Measurements from ENCODE around the gene SFSWAP.
A peak's percentile ranks its signal among the peaks of the same experiment; 100 is the strongest.
"Not testable (repeated sequence)": the region's sequence is repeated elsewhere in the genome, so short reads cannot be mapped to it uniquely, and the experiment has no call there.

Gene SFSWAP

GRCh38 chr12:131680392-131681256 is 30.3 kb upstream of the SFSWAP start:
- not testable (repeated sequence) for H4K5ac ChIP-seq (ENCODE audit: low read length); H3K79me1 ChIP-seq (ENCODE audit: low read length); H3K27ac ChIP-seq (ENCODE audit: low read depth, low read length); H3K18ac ChIP-seq (ENCODE audit: low read length); H3K4ac ChIP-seq (ENCODE audit: low read depth, low read length); H4K8ac ChIP-seq (ENCODE audit: low read depth, low read length); H3K36me3 ChIP-seq (ENCODE audit: control insufficient read depth, insufficient read depth, low read length); H3K23ac ChIP-seq (ENCODE audit: low read length); H3K56ac ChIP-seq (ENCODE audit: low read length); H3K4me2 ChIP-seq (ENCODE audit: low read length); H3K79me2 ChIP-seq (ENCODE audit: control insufficient read depth, insufficient read depth, low read length); H2BK15ac ChIP-seq (replicated peaks; ENCODE audit: low read depth); H2BK5ac ChIP-seq (ENCODE audit: low read length); H2BK120ac ChIP-seq (ENCODE audit: low read depth, low read length); H3K9ac ChIP-seq (ENCODE audit: low read length); DNase-seq; H2AK5ac ChIP-seq (ENCODE audit: low read length); H3K27me3 ChIP-seq (ENCODE audit: insufficient read depth, low read length, poor library complexity); H3K4me1 ChIP-seq (ENCODE audit: control insufficient read depth, low read depth, low read length); H3K4me3 ChIP-seq (ENCODE audit: low read length)
- no CpG with 5 or more reads among the region's 18 CpGs for WGBS (ENCODE audit: extremely low coverage, insufficient coverage, low lambda C conversion rate)

- H3K4me1 ChIP-seq (ENCODE audit: control insufficient read depth, low read depth, low read length) = peaks cover 2% of the 10 kb centered on the region
- H4K8ac ChIP-seq (ENCODE audit: low read depth, low read length) = no peak overlapping the region
- H3K23ac ChIP-seq (ENCODE audit: low read length) = no peak overlapping the region
- no peak overlapping the region for H3K4ac ChIP-seq (ENCODE audit: low read depth, low read length)
- no peak overlapping the region for H2BK120ac ChIP-seq (ENCODE audit: low read depth, low read length)
- H3K79me1 ChIP-seq (ENCODE audit: low read length) = no peaks in the 10 kb centered on the region
- H3K4me2 ChIP-seq (ENCODE audit: low read length) = no peak overlapping the region
- no peaks in the 10 kb centered on the region for H3K36me3 ChIP-seq (ENCODE audit: control insufficient read depth, insufficient read depth, low read length)
- H3K79me2 ChIP-seq (ENCODE audit: control insufficient read depth, insufficient read depth, low read length) = no peaks in the 10 kb centered on the region
- H3K18ac ChIP-seq (ENCODE audit: low read length) = no peak overlapping the region
- no peak overlapping the region for H3K27ac ChIP-seq (ENCODE audit: low read depth, low read length)
- H2BK15ac ChIP-seq (replicated peaks; ENCODE audit: low read depth) = no peak overlapping the region
- no peaks in the 10 kb centered on the region for H3K27me3 ChIP-seq (ENCODE audit: insufficient read depth, low read length, poor library complexity)
- no peak overlapping the region for H4K5ac ChIP-seq (ENCODE audit: low read length)
- no peak overlapping the region for H2AK5ac ChIP-seq (ENCODE audit: low read length)
- no peak for DNase-seq
- H3K9ac ChIP-seq (ENCODE audit: low read length) = no peak overlapping the region
- WGBS (ENCODE audit: extremely low coverage, insufficient coverage, low lambda C conversion rate) = no CpG with 5 or more reads among the region's 5 CpGs
- H2BK5ac ChIP-seq (ENCODE audit: low read length) = no peak overlapping the region
- H3K4me3 ChIP-seq (ENCODE audit: low read length) = no peak overlapping the region
- no peak overlapping the region for H3K56ac ChIP-seq (ENCODE audit: low read length)
These were observed 29.7 kb upstream of the SFSWAP start for GRCh38 chr12:131681257-131681620.

GRCh38 chr12:131681746-131682509 is 29.0 kb upstream of the SFSWAP start:
- H3K4me2 ChIP-seq (ENCODE audit: low read length); H3K18ac ChIP-seq (ENCODE audit: low read length); H3K56ac ChIP-seq (ENCODE audit: low read length); H3K79me2 ChIP-seq (ENCODE audit: control insufficient read depth, insufficient read depth, low read length); H3K4me1 ChIP-seq (ENCODE audit: control insufficient read depth, low read depth, low read length); H3K27ac ChIP-seq (ENCODE audit: low read depth, low read length); H3K23ac ChIP-seq (ENCODE audit: low read length); H3K4ac ChIP-seq (ENCODE audit: low read depth, low read length); H3K79me1 ChIP-seq (ENCODE audit: low read length); H2BK15ac ChIP-seq (replicated peaks; ENCODE audit: low read depth); H4K8ac ChIP-seq (ENCODE audit: low read depth, low read length); H2BK120ac ChIP-seq (ENCODE audit: low read depth, low read length); H4K5ac ChIP-seq (ENCODE audit: low read length); H3K4me3 ChIP-seq (ENCODE audit: low read length); H2AK5ac ChIP-seq (ENCODE audit: low read length); H3K9ac ChIP-seq (ENCODE audit: low read length); H2BK5ac ChIP-seq (ENCODE audit: low read length); H3K36me3 ChIP-seq (ENCODE audit: control insufficient read depth, insufficient read depth, low read length); H3K27me3 ChIP-seq (ENCODE audit: insufficient read depth, low read length, poor library complexity): not testable (repeated sequence)
- no CpG with 5 or more reads among the region's 25 CpGs for WGBS (ENCODE audit: extremely low coverage, insufficient coverage, low lambda C conversion rate)
- DNase-seq = peak; percentile 96

GRCh38 chr12:131682510-131682895 is 28.4 kb upstream of the SFSWAP start:
- no peak overlapping the region for H3K18ac ChIP-seq (ENCODE audit: low read length)
- peak overlapping the region; percentile 39 for H2BK5ac ChIP-seq (ENCODE audit: low read length)
- H3K56ac ChIP-seq (ENCODE audit: low read length) = peak overlapping the region; percentile 75
- H2BK120ac ChIP-seq (ENCODE audit: low read depth, low read length) = no peak overlapping the region
- WGBS (ENCODE audit: extremely low coverage, insufficient coverage, low lambda C conversion rate) = 100% methylated on average over 1 of the region's 10 CpGs
- no peak overlapping the region for H4K8ac ChIP-seq (ENCODE audit: low read depth, low read length)
- no peak overlapping the region for H3K9ac ChIP-seq (ENCODE audit: low read length)
- H3K79me2 ChIP-seq (ENCODE audit: control insufficient read depth, insufficient read depth, low read length) = no peaks in the 10 kb centered on the region
- no peaks in the 10 kb centered on the region for H3K36me3 ChIP-seq (ENCODE audit: control insufficient read depth, insufficient read depth, low read length)
- no peaks in the 10 kb centered on the region for H3K27me3 ChIP-seq (ENCODE audit: insufficient read depth, low read length, poor library complexity)
- no peak overlapping the region for H3K23ac ChIP-seq (ENCODE audit: low read length)
- H4K5ac ChIP-seq (ENCODE audit: low read length) = no peak overlapping the region
- no peak overlapping the region for H3K4ac ChIP-seq (ENCODE audit: low read depth, low read length)
- no peak for DNase-seq
- peaks cover 2% of the 10 kb centered on the region for H3K4me1 ChIP-seq (ENCODE audit: control insufficient read depth, low read depth, low read length)
- no peak overlapping the region for H3K27ac ChIP-seq (ENCODE audit: low read depth, low read length)
- no peaks in the 10 kb centered on the region for H3K79me1 ChIP-seq (ENCODE audit: low read length)
- no peak overlapping the region for H3K4me3 ChIP-seq (ENCODE audit: low read length)
- H2AK5ac ChIP-seq (ENCODE audit: low read length) = peak overlapping the region; percentile 90
- H3K4me2 ChIP-seq (ENCODE audit: low read length) = no peak overlapping the region
- H2BK15ac ChIP-seq (replicated peaks; ENCODE audit: low read depth) = no peak overlapping the region

- Histone ChIP-seq H4K8ac (ENCODE audit: low read depth, low read length) (no peak overlapping the region), H3K18ac (ENCODE audit: low read length) (no peak overlapping the region)
These were observed 27.4 kb upstream of the SFSWAP start for GRCh38 chr12:131683266-131684014.

More at GRCh38 chr12:131683266-131684014, 27.4 kb upstream of the SFSWAP start:
- WGBS (ENCODE audit: extremely low coverage, insufficient coverage, low lambda C conversion rate) = 100% methylated on average over 1 of the region's 17 CpGs
- H3K4me2 ChIP-seq (ENCODE audit: low read length) = no peak overlapping the region
- no peak for DNase-seq
- no peak overlapping the region for H2BK15ac ChIP-seq (replicated peaks; ENCODE audit: low read depth)
- no peak overlapping the region for H3K4me3 ChIP-seq (ENCODE audit: low read length)
- peak overlapping the region; percentile 25 for H3K56ac ChIP-seq (ENCODE audit: low read length)
- peak overlapping the region; percentile 50 for H2BK5ac ChIP-seq (ENCODE audit: low read length)
- H3K36me3 ChIP-seq (ENCODE audit: control insufficient read depth, insufficient read depth, low read length) = no peaks in the 10 kb centered on the region
- H3K79me2 ChIP-seq (ENCODE audit: control insufficient read depth, insufficient read depth, low read length) = no peaks in the 10 kb centered on the region
- no peak overlapping the region for H4K5ac ChIP-seq (ENCODE audit: low read length)
- H3K79me1 ChIP-seq (ENCODE audit: low read length) = no peaks in the 10 kb centered on the region
- H3K4ac ChIP-seq (ENCODE audit: low read depth, low read length) = no peak overlapping the region
- H2AK5ac ChIP-seq (ENCODE audit: low read length) = peak overlapping the region; percentile 96
- no peaks in the 10 kb centered on the region for H3K27me3 ChIP-seq (ENCODE audit: insufficient read depth, low read length, poor library complexity)
- no peak overlapping the region for H3K27ac ChIP-seq (ENCODE audit: low read depth, low read length)
- peaks cover 2% of the 10 kb centered on the region for H3K4me1 ChIP-seq (ENCODE audit: control insufficient read depth, low read depth, low read length)
- no peak overlapping the region for H3K23ac ChIP-seq (ENCODE audit: low read length)
- no peak overlapping the region for H2BK120ac ChIP-seq (ENCODE audit: low read depth, low read length)
- H3K9ac ChIP-seq (ENCODE audit: low read length) = no peak overlapping the region

Measured in mesendoderm (in vitro differentiated cells).